Stimulated activated CD8-positive, alpha-beta memory T cell treated with anti-CD3 and anti-CD28 coated beads, Interleukin-15, amount 100 ng/mL, for 48 hours (primary cell): ENCODE results near the gene LRIG3.
"Not testable (repeated sequence)": the region's sequence is repeated elsewhere in the genome, so short reads cannot be mapped to it uniquely, and the experiment has no call there.

Experiments used
- DNase-seq, 2 donors: peaks; one replicate each; pipeline ENCODE4 v3.0.0-alpha.2; 2020; ENCODE audit warnings: low read depth in 2 of 2

Gene LRIG3

DNA sequence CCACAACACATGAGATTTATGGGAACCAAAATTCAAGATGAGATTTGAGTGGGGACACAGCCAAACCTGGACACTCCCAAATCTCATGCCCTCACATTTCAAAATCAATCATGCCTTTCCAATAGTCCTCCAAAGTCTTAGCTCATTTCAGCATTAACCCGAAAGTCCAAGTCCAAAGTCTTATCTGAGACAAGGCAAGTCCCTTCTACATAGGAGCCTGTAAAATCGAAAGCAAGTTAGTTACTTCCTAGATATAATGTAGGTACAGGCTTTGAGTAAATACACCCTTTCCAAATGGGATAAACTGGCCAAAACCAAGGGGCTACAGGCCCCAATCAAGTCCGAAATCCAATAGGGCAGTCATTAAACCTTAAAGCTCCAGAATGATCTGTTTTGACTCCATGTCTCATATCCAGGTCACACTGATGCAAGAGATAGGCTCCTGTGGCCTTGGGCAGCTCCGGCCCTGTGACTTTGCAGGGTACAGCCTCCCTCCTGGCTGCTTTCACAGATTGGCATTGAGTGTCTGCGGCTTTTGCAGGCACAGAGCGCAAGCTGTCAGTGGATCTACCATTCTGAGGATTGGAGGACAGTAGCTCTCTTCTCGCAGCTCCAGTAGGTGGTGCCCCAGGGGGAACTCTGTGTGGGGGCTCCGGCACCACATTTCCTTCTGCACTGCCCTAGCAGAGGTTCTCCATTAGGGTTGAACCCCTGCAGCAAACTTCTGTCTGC, 60.1 kb downstream of the LRIG3 start:
- DNase-seq: no peak

DNA sequence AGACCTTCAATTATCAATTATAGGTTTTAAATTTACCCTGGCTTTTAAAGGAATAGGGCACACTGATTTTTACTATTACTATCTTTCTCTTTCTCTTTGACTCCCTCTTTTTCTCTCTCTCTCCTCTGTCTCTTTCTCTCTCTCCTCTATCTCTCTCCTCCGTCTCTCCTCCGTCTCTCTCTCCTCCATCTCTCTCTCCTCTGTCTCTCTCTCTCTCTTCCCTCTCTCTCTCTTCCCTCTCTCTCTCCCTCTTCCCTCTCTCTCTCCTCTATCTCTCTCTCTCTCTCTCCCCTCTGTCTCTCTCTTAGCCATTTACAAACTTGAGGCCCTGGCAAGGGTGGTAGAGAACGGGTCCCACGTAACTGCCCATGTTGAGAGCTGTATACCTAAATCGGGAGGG, 62.3 kb downstream of the LRIG3 start:
- DNase-seq: no peak

DNA sequence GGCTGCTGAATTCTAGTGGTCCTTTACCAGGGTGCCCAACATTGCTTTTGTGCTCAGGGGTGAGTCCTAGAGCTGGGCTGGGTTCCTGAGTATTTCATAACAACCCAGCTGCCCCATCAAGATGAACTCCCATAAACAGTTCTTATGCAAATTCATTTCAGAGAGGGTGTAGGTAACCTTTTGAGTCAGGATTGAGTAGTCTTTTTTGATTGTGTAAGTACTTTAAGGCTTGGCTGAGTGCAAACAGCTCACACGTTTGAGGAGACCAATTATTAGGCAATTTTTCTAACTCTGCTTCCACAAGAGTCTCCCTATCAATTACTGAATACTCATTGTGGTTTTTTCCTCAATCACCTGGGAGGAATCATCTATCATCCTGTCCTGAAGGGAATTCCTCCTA, 63.1 kb downstream of the LRIG3 start:
- DNase-seq: not testable (repeated sequence)

GRCh38 chr12:58855630-58856029, 64.7 kb downstream of the LRIG3 start:
- not testable (repeated sequence) for DNase-seq

DNA sequence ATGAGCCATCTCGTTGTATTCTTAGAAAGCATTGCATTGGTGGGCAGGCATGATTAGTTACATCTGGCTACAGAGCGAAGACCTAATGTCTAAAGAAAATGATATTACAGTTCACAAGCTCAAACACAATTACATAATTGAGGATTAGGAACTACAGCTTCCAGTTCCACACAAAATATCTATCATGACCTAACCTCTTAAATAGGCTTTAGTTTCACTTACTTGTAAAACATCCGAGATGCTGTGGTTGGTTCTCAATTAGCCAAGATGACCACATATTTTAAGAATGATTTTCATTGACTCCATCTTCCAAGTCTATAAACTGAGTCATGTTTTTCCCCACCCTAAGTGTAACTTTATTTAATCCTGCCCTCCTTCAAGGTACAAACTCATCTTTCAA, 69.5 kb downstream of the LRIG3 start:
- DNase-seq: no peak

- no peak for DNase-seq
Measured at GRCh38 chr12:58847901-58848600, 72.3 kb downstream of the LRIG3 start.

- no peak for DNase-seq
Measured at GRCh38 chr12:58844161-58844560, 76.1 kb downstream of the LRIG3 start.

DNA sequence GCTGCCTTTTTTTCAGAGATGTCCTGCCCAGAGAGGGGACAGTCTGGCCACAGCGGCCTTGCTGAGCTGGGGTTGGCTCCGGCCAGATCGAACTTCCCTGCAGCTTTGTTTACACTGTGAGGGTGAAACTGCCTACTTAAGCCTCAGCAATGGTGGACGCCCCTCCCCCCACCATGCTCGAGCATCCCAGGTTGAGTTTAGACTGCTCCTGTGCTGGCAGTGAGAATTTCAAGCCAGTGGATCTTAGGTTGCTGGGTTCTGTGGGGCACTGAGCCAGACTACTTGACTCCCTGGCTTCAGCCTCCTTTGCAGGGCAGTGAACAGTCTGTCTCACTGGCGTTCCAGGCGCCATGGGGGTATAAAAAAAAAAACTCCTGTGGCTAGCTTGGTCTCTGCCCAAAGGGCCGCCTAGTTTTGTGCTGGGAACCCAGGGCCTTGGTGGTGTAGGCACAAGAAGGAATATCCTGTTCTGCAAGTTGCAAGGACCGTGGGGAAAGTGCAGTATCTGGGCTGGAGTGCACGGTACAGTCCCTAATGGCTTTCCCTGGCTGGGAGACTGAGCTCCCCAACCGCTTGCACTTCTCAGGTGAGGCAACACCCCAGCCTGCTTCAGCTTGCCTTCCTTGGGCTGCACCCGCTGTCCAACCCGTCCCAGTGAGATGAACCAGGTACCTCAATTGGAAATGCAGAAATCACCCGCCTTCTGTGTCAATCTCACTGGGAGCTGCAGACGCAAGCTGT, 79.1 kb downstream of the LRIG3 start:
- DNase-seq: no peak

DNA sequence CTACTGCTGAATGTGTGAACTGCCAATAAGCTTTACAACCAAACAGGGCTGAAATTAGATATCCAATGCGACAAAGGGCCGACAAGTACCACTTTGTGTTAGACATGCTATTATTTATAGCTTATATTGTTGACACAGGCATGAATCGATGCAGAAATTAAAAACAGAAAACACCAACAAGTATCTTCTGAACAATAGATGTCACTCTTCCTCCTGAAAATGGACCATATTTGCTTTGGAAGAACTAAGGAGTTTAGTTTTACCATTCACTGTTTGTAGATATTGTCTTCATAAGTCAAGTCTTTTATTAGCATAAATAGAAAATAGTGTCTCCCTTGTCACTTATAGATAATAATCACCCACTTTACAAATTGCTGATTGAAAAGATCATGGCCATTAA, 86.5 kb downstream of the LRIG3 start:
- no peak for DNase-seq

DNA sequence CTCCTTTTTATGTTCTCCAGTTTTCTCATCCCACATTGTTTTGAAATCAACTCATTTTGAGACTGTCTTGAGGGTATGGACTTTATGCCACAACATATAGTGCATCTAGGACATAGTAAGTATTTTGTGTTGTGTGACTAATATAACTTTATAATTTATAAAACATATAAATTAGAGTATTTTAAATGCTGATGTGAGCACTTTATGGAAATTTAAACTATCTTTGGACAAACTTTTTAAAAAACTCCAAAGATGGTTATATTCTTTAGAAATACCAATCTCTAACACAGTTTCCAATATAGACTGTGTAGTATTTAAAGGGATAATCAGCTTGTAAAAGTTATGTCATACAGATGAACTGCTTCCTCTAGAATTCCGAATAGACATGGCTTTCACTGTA, 87.4 kb downstream of the LRIG3 start:
- no peak for DNase-seq
